Osteocyte (in vitro differentiated cells): ENCODE data around the gene STK25. TPM values are rescaled to one million over a fixed set of nuclear protein-coding genes. Genes with fewer than 3 reads are reported as not detected.

Experiments used
- DNase-seq: peaks from one replicate; pipeline ENCODE4 v3.0.0; 2021; ENCODE audit warnings: mixed read lengths; ENCODE audit not compliant: unreplicated experiment; ENCODE audit errors: extremely low spot score
- H3K27ac Mint-ChIP-seq: one replicate; pipeline ENCODE4 v1.8.0; 2021; ENCODE audit warnings: mild to moderate bottlenecking, mixed read lengths; ENCODE audit not compliant: unreplicated experiment
- H3K27me3 Mint-ChIP-seq: one replicate; pipeline ENCODE4 v1.8.0; 2021; ENCODE audit warnings: mixed read lengths; ENCODE audit not compliant: unreplicated experiment
- H3K36me3 Mint-ChIP-seq: one replicate; pipeline ENCODE4 v1.8.0; 2021; ENCODE audit warnings: mixed read lengths; ENCODE audit not compliant: unreplicated experiment
- H3K4me1 Mint-ChIP-seq: one replicate; pipeline ENCODE4 v1.8.0; 2021; ENCODE audit warnings: mixed read lengths; ENCODE audit not compliant: unreplicated experiment
- H3K4me3 Mint-ChIP-seq: one replicate; pipeline ENCODE4 v1.8.0; 2021; ENCODE audit warnings: mild to moderate bottlenecking, moderate library complexity, mixed read lengths; ENCODE audit not compliant: unreplicated experiment
- H3K9me3 Mint-ChIP-seq: one replicate; pipeline ENCODE4 v1.8.0; 2021; ENCODE audit warnings: mixed read lengths; ENCODE audit not compliant: unreplicated experiment
- total RNA-seq: library from RNA; stranded (reverse); gene quantifications from 2 replicates; pipeline ENCODE4 v1.2.1, GENCODE V29; 2021
- TF ChIP-seq, protein P1 (sequence below): fragments of 200-600 bp; sonication (generic); IDR thresholded peaks from 2 replicates; pipeline ENCODE4 v1.5.0; 2021; ENCODE audit warnings: antibody characterized with exemption, mild to moderate bottlenecking, moderate library complexity

The STK25 gene
- total RNA-seq, 1 donor from 2014 or later: 206 TPM

DNA sequence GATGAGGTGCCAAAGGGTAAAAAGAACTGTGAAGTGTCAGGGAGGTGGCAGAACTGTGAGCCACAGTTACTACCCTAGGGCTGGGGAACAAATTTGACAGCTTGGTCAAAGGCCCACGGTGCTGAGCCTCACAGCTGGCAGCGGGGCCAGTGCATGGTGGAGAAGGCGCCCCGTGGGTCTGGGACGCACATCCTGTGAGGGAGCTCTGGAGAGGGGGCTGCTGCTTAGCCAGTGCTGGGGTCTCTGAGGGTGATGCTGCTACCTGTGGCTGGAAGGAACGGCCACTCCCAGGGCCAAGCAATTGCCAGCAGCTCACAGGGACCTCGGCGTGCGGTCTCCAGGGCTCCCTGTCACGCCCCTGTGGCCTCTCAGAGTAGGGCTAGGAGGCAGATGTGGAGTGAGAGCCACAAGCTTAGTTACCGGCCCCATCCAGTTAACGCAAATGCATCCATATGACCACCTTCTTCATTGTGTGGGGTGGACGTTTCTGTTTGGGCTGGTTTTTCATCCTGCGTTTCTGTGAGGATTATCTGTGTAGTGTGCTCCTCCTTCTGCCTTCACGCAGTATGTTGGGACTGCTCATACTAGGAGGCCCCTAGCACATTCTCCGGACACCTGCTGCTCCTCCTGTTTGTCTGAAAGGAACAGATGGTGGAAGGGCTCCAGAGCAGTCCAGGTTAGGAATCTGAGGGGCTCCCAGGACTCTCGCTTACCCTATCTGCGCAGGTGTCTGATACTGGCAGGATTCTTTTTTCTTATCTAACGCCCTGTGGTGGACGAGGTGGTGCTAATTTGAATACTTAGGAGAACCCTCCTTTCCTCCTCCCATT lies 26.0 kb downstream of the STK25 start:
- DNase-seq: no peak
- TF ChIP-seq, protein P1, sequence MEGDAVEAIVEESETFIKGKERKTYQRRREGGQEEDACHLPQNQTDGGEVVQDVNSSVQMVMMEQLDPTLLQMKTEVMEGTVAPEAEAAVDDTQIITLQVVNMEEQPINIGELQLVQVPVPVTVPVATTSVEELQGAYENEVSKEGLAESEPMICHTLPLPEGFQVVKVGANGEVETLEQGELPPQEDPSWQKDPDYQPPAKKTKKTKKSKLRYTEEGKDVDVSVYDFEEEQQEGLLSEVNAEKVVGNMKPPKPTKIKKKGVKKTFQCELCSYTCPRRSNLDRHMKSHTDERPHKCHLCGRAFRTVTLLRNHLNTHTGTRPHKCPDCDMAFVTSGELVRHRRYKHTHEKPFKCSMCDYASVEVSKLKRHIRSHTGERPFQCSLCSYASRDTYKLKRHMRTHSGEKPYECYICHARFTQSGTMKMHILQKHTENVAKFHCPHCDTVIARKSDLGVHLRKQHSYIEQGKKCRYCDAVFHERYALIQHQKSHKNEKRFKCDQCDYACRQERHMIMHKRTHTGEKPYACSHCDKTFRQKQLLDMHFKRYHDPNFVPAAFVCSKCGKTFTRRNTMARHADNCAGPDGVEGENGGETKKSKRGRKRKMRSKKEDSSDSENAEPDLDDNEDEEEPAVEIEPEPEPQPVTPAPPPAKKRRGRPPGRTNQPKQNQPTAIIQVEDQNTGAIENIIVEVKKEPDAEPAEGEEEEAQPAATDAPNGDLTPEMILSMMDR: no peak
- Mint-ChIP-seq H3K9me3 (no peaks in the 10 kb centered on the region), H3K4me3 (no peak overlapping the region), H3K27me3 (no peaks in the 10 kb centered on the region), H3K36me3 (peaks cover 24% of the 10 kb centered on the region), H3K27ac (no peak overlapping the region), H3K4me1 (no peaks in the 10 kb centered on the region)

- no peak for DNase-seq
- no peaks in the 10 kb centered on the region for H3K27me3 Mint-ChIP-seq
These were observed 26.7 kb downstream of the STK25 start for GRCh38 chr2:241481687-241482086.

GRCh38 chr2:241479026-241479898 lies 29.1 kb downstream of the STK25 start:
- Mint-ChIP-seq H3K27ac (no peak overlapping the region), H3K4me1 (no peaks in the 10 kb centered on the region), H3K27me3 (no peaks in the 10 kb centered on the region), H3K9me3 (no peaks in the 10 kb centered on the region), H3K4me3 (no peak overlapping the region), H3K36me3 (peaks cover 18% of the 10 kb centered on the region)
- TF ChIP-seq, protein P1: no peak
- no peak for DNase-seq

More at GRCh38 chr2:241481687-241482086, 26.7 kb downstream of the STK25 start:
- Mint-ChIP-seq H3K27ac (no peak overlapping the region), H3K9me3 (no peaks in the 10 kb centered on the region), H3K36me3 (peaks cover 20% of the 10 kb centered on the region), H3K4me1 (no peaks in the 10 kb centered on the region), H3K4me3 (no peak overlapping the region)
- TF ChIP-seq, protein P1: no peak

- H3K4me1 Mint-ChIP-seq: no peaks in the 10 kb centered on the region
- TF ChIP-seq, protein P1: no peak
- DNase-seq: no peak
- no peaks in the 10 kb centered on the region for H3K9me3 Mint-ChIP-seq
- no peak overlapping the region for H3K27ac Mint-ChIP-seq
- H3K4me3 Mint-ChIP-seq: no peak overlapping the region
- H3K27me3 Mint-ChIP-seq: no peaks in the 10 kb centered on the region
- peaks cover 17% of the 10 kb centered on the region for H3K36me3 Mint-ChIP-seq
These were observed 30.2 kb downstream of the STK25 start for GRCh38 chr2:241478166-241478565.

DNA sequence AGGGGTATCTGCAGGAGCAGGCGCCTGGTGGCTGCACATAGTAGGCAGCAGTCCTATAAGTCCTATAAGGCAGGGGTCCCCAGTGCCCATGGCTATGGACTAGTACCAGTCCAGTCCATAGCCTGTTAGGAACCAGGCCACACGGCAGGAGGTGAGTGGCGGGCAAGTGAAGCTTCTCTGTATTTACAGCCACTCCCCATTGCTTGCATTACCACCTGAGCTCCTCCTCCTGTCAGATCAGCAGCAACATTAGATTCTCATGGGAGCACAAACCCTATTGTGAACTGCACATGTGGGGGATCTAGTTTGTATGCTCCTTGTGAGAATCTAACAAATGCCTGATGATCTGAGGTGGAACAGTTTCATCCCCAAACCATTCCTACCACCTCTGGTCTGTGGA lies 33.1 kb downstream of the STK25 start:
- Mint-ChIP-seq H3K27ac (no peak overlapping the region), H3K27me3 (no peaks in the 10 kb centered on the region), H3K36me3 (peaks cover 18% of the 10 kb centered on the region), H3K4me3 (no peak overlapping the region), H3K4me1 (no peaks in the 10 kb centered on the region), H3K9me3 (no peaks in the 10 kb centered on the region)
- DNase-seq: no peak
- TF ChIP-seq, protein P1: no peak
